BE2C (cell line): Measurements from ENCODE around the gene NUDC.

Experiments
- DNase-seq: peaks from one replicate; pipeline ENCODE4 v3.0.0-alpha.2; 2020
- H3K27me3 ChIP-seq: fragments of 250-450 bp; sonication (Bioruptor Pico); 2 replicates; pipeline ENCODE4 v1.5.1; 2020; ENCODE audit warnings: mild to moderate bottlenecking
- H3K36me3 ChIP-seq: fragments of 250-450 bp; sonication (Bioruptor Pico); 2 replicates; pipeline ENCODE4 v1.5.1; 2020; ENCODE audit warnings: mild to moderate bottlenecking
- H3K4me1 ChIP-seq: fragments of 250-450 bp; sonication (Bioruptor Pico); 2 replicates; pipeline ENCODE4 v1.5.1; 2020
- H3K4me3 ChIP-seq: 2 replicates; pipeline ENCODE4 v1.5.1; 2011; ENCODE audit warnings: low read depth, low read length
- H3K9me3 ChIP-seq: fragments of 250-450 bp; sonication (Bioruptor Pico); 2 replicates; pipeline ENCODE4 v1.5.1; 2020
- TF ChIP-seq, protein P1 (sequence below): IDR thresholded peaks from 2 replicates; pipeline ENCODE4 v1.5.1; 2012; ENCODE audit warnings: mild to moderate bottlenecking, low read depth, low read length

The NUDC gene

DNA sequence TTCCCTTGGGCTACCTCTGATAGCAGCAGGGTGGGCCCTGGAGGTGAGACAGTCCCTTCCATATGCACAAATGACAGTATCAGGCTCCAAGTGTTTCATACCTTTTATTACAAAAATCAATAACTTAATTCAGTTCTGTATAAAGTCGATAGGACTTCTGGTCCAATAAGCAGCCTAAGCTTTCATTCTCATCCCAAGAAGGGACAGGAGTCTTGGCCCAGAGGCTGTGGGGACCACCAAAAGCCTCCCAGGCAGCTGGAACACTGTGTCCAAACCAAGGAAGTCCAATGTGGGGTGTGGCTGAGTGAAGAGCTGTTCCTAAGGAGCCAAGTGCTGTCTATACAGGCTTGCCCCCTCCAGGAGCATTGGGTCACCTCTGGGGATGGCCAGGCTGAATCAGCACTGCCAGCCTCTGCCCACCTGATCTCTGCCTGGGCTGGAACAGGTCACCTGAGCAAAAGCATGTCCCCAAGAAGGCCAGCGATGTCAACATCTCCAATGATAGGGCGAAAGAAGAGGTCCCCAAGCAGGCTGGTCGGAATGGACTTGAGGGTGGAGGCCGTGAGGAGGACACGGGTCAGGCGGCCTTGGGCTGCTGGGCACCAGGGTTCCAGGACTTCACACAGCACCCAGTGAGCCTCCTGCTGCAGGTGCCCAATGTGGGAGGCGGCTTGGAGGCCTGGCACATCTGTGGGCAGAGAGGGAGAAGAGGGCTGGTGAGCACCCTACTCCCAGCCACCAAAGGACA lies 10.0 kb upstream of the NUDC start:
- TF ChIP-seq, protein P1, sequence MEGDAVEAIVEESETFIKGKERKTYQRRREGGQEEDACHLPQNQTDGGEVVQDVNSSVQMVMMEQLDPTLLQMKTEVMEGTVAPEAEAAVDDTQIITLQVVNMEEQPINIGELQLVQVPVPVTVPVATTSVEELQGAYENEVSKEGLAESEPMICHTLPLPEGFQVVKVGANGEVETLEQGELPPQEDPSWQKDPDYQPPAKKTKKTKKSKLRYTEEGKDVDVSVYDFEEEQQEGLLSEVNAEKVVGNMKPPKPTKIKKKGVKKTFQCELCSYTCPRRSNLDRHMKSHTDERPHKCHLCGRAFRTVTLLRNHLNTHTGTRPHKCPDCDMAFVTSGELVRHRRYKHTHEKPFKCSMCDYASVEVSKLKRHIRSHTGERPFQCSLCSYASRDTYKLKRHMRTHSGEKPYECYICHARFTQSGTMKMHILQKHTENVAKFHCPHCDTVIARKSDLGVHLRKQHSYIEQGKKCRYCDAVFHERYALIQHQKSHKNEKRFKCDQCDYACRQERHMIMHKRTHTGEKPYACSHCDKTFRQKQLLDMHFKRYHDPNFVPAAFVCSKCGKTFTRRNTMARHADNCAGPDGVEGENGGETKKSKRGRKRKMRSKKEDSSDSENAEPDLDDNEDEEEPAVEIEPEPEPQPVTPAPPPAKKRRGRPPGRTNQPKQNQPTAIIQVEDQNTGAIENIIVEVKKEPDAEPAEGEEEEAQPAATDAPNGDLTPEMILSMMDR, result no peak

GRCh38 chr1:26912147-26912490 lies 9.4 kb upstream of the NUDC start:
- no peak overlapping the region for H3K4me3 ChIP-seq
- TF ChIP-seq, protein P1, result no peak

More for the DNA sequence above, 10.0 kb upstream of the NUDC start:
- H3K4me1 ChIP-seq, result peaks cover 8% of the 10 kb centered on the region
- no peaks in the 10 kb centered on the region for H3K9me3 ChIP-seq
- H3K4me3 ChIP-seq, result no peak overlapping the region
- no peaks in the 10 kb centered on the region for H3K36me3 ChIP-seq
- H3K27me3 ChIP-seq, result no peaks in the 10 kb centered on the region
- DNase-seq, result no peak

GRCh38 chr1:26913389-26913753 lies 8.2 kb upstream of the NUDC start:
- TF ChIP-seq, protein P1, result no peak
- Histone ChIP-seq H3K9me3 (no peaks in the 10 kb centered on the region), H3K4me1 (peaks cover 8% of the 10 kb centered on the region), H3K4me3 (no peak overlapping the region), H3K36me3 (no peaks in the 10 kb centered on the region), H3K27me3 (no peaks in the 10 kb centered on the region)
- DNase-seq, result no peak

More at GRCh38 chr1:26912147-26912490, 9.4 kb upstream of the NUDC start:
- H3K27me3 ChIP-seq, result no peaks in the 10 kb centered on the region
- no peak for DNase-seq
- peaks cover 8% of the 10 kb centered on the region for H3K4me1 ChIP-seq
- H3K36me3 ChIP-seq, result no peaks in the 10 kb centered on the region
- H3K9me3 ChIP-seq, result no peaks in the 10 kb centered on the region

DNA sequence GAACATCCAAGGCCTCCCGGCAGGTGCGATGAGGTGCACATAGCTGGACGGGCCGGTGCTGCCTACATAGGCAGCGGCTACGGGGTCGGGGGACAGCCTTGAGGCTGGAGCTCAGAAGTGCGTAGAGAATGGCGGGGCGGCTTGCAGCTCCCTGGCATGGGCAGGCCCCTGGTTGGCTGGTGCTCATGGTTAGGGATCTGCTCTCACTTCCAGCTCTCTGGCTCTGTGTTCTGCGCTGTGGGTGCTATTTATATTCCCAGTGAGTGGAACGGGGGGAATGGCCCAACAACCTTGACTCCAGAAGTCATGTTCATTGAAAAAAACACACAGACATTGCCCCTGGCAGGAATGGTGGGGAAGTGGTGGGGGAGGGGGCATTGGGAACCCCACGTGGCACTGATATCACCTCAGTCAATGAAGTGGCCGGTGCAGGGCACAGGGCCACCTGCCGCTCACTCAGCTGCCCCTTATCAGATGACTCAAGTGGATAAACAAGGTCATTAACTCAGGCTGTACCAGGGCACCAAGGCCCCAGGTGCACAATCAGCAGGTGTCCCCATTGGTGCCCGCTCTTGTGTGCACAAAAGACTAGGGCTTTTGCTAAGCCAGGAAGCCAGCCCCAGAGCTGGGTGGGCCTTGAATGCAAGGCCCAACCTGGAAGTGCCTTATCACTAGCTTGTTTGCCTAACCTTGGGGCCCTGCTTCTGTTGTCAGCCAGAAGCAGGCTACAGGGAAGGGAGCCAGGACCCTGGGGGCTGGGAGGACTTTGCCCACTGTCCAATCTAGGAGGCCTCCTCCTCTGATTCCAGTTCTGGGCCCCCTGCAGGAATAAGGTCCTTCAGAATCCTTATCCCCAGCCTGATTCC lies 7.6 kb upstream of the NUDC start, which contains the start of gene NR0B2:
Gene NR0B2, minus strand, starts transcription at position 222 of the 866 bp plus-strand sequence. Its CDS starts 35 bp downstream, at position 187.
- no peaks in the 10 kb centered on the region for H3K27me3 ChIP-seq
- H3K4me3 ChIP-seq, result no peak within 1 kb of the TSS
- H3K4me1 ChIP-seq, result peaks cover 8% of the 10 kb centered on the region
- peak; percentile 57 for DNase-seq
- H3K36me3 ChIP-seq, result no peaks in the 10 kb centered on the region
- no peaks in the 10 kb centered on the region for H3K9me3 ChIP-seq
- TF ChIP-seq, protein P1, result no peak

DNA sequence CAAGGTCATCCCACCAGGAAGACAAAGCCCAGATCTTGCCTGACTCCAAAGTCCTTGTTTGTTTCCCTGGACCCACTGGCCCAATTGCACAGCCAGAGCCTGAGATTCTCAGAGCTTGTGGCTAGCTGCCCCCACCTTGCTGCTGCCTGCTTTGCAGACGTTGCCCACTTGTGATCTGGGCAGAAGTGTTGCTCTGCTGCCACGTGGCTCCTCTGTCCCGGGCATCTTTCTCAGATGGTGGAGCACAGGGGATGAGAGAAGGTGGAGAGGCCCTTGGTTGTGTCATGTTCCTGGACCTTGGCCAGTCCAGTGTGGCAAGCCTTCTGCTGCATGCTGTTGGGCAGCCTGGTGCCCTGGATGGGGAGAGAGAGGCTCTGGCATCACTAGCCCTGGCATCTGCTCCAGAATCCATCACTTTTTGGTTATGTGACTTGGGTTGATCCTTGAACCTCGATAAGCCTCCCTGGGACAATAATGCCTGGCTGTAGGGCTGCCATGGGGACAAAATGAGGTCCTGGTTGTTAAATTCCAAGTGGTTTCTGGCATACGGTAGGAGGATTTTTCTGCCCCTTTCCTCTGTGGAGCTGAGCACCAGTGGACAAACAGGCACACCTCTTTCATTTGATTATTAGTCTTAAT lies 6.2 kb upstream of the NUDC start:
- Histone ChIP-seq H3K9me3 (no peaks in the 10 kb centered on the region), H3K4me1 (peaks cover 8% of the 10 kb centered on the region), H3K27me3 (no peaks in the 10 kb centered on the region), H3K36me3 (no peaks in the 10 kb centered on the region), H3K4me3 (no peak overlapping the region)
- TF ChIP-seq, protein P1, result no peak
- DNase-seq, result no peak
